Smooth muscle cell (in vitro differentiated cells): ENCODE data around the gene SPTSSA. TPM values are rescaled to one million over a fixed set of nuclear protein-coding genes. Genes with fewer than 3 reads are reported as not detected.
"Not testable (repeated sequence)": the region's sequence is repeated elsewhere in the genome, so short reads cannot be mapped to it uniquely, and the experiment has no call there.

Experiments used
- DNase-seq: peaks from one replicate; lab custom pipeline; 2025; ENCODE audit not compliant: unreplicated experiment; lab: John Stamatoyannopoulos, UW
- H2AFZ ChIP-seq: fragments of 200-600 bp; sonication (generic); 2 replicates; pipeline ENCODE4 v1.6.0; 2016; ENCODE audit warnings: antibody characterized with exemption, low read depth, mild to moderate bottlenecking
- H3F3A ChIP-seq: fragments of 200-600 bp; sonication (generic); 2 replicates; pipeline ENCODE4 v1.6.0; 2017; ENCODE audit warnings: antibody characterized with exemption, low read depth
- H3K27ac ChIP-seq: fragments of 200-600 bp; sonication (generic); 2 replicates; pipeline ENCODE4 v1.5.1; 2016; ENCODE audit warnings: low read depth, mild to moderate bottlenecking
- H3K27me3 ChIP-seq: fragments of 200-600 bp; sonication (generic); 2 replicates; pipeline ENCODE4 v1.6.1; 2016; ENCODE audit warnings: low read depth, mild to moderate bottlenecking
- H3K36me3 ChIP-seq: fragments of 200-600 bp; sonication (generic); 2 replicates; pipeline ENCODE4 v1.5.1; 2016; ENCODE audit warnings: low read depth
- H3K4me1 ChIP-seq: fragments of 200-600 bp; sonication (generic); 2 replicates; pipeline ENCODE4 v1.5.1; 2016; ENCODE audit warnings: low read depth
- H3K4me2 ChIP-seq: fragments of 200-600 bp; sonication (generic); 2 replicates; pipeline ENCODE4 v1.6.0; 2016; ENCODE audit warnings: mild to moderate bottlenecking
- H3K4me3 ChIP-seq: fragments of 200-600 bp; sonication (generic); 2 replicates; pipeline ENCODE4 v1.5.1; 2016; ENCODE audit warnings: mild to moderate bottlenecking
- H3K79me2 ChIP-seq: fragments of 200-600 bp; sonication (generic); 2 replicates; pipeline ENCODE4 v1.6.0; 2016; ENCODE audit warnings: low read depth, mild to moderate bottlenecking
- H3K9ac ChIP-seq: fragments of 200-600 bp; sonication (generic); 2 replicates; pipeline ENCODE4 v1.6.0; 2016; ENCODE audit warnings: low read depth
- H3K9me3 ChIP-seq: fragments of 200-600 bp; sonication (generic); replicated peaks from 2 replicates; pipeline ENCODE4 v1.5.1; 2016; ENCODE audit warnings: low read depth
- H4K20me1 ChIP-seq: fragments of 200-600 bp; sonication (generic); 2 replicates; pipeline ENCODE4 v1.6.0; 2016; ENCODE audit warnings: low read depth
- CTCF ChIP-seq: fragments of 200-600 bp; sonication (generic); IDR thresholded peaks from 2 replicates; pipeline ENCODE4 v1.5.1; 2017; ENCODE audit warnings: borderline replicate concordance, mild to moderate bottlenecking, antibody characterized with exemption; ENCODE audit not compliant: insufficient read depth, poor library complexity, severe bottlenecking
- WGBS: methylation state at CpG from one replicate; pipeline ENCODE4 v1.1.7; 2016; ENCODE audit warnings: low lambda C conversion rate; 5-methylcytosine and 5-hydroxymethylcytosine counted together
- polyA plus RNA-seq: library from polyadenylated mRNA; unstranded; fragments of >200 nt; fragmentation: Nextera tagmentation; extraction: Ambion mirVana; gene quantifications from 2 replicates; pipeline ENCODE4 v1.2.1, GENCODE V29; 2016
- total RNA-seq: library from RNA; depleted of rRNA; stranded (reverse); fragments of >200 nt; gene quantifications from 2 replicates; pipeline ENCODE4 v1.2.3, GENCODE V29; 2014

SPTSSA gene
- total and polyA plus RNA-seq, 2 experiments from 2014 or later: 22.8 to 23.7 TPM

DNA sequence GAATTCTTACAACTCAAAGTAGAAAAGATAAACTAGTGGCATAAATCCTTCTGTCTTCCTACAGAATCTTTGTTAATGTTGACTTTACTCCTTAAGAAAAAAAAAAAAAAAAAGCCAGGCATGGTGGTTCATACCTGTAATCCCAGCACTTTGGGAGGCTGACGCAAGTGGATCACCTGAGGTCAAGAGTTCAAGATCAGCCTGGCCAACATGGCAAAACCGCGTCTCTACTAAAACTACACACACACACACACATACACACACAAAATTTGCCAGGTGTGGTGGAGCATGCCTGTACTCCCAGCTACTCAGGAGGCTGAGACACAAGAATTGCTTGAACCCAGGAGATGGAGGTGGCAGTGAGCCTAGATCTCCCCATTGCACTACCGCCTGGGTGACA, 17.7 kb upstream of the SPTSSA start:
- WGBS: 92% methylated on average over 4 of the region's 4 CpGs
- Histone ChIP-seq H3K9ac (no peak overlapping the region), H3K79me2 (no peaks in the 10 kb centered on the region), H3K9me3 (no peaks in the 10 kb centered on the region), H4K20me1 (no peaks in the 10 kb centered on the region), H3K27me3 (no peaks in the 10 kb centered on the region), H3K4me1 (no peaks in the 10 kb centered on the region), H3K36me3 (no peaks in the 10 kb centered on the region), H2AFZ (no peak overlapping the region), H3K4me3 (no peak overlapping the region), H3K4me2 (no peak overlapping the region), H3F3A (no peaks in the 10 kb centered on the region), H3K27ac (no peak overlapping the region)
- no peak for TF ChIP-seq CTCF
- DNase-seq: no peak

DNA sequence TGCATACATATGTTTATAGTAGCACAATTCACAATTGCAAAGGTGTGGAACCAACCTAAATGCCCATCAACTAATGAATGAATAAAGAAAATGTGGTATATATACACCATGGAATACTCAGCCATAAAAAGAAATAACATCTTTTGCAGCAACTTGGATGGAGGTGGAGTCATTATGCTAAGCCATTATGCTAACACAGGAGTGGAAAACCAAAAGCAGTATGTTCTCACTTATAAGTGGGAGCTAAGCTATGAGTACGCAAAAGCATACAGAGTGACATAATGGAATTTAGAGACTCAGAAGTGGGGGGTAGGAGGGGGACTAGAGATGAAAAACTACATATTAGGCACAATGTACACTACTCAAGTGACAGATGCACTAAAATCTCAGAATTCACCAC, 16.2 kb upstream of the SPTSSA start:
- Histone ChIP-seq H3K27ac (no peak overlapping the region), H3K4me1 (no peaks in the 10 kb centered on the region), H3K27me3 (no peaks in the 10 kb centered on the region), H3K4me3 (no peak overlapping the region), H3K9me3 (no peaks in the 10 kb centered on the region), H3K79me2 (no peaks in the 10 kb centered on the region), H3K4me2 (no peak overlapping the region), H2AFZ (no peak overlapping the region), H3K9ac (no peak overlapping the region), H3K36me3 (no peaks in the 10 kb centered on the region), H3F3A (no peaks in the 10 kb centered on the region), H4K20me1 (no peaks in the 10 kb centered on the region)
- no peak for DNase-seq
- TF ChIP-seq CTCF: no peak
- WGBS: 86% methylated on average over 1 of the region's 1 CpG

- WGBS: 96% methylated on average over 15 of the region's 31 CpGs
- H3K9me3 ChIP-seq, H3K27ac ChIP-seq, H4K20me1 ChIP-seq, H3K4me1 ChIP-seq, H3K36me3 ChIP-seq, H3K27me3 ChIP-seq, H2AFZ ChIP-seq, H3K4me2 ChIP-seq, H3K4me3 ChIP-seq, DNase-seq, H3F3A ChIP-seq, H3K9ac ChIP-seq, H3K79me2 ChIP-seq: not testable (repeated sequence)
Observed at GRCh38 chr14:34476036-34476435, 14.0 kb upstream of the SPTSSA start.

DNA sequence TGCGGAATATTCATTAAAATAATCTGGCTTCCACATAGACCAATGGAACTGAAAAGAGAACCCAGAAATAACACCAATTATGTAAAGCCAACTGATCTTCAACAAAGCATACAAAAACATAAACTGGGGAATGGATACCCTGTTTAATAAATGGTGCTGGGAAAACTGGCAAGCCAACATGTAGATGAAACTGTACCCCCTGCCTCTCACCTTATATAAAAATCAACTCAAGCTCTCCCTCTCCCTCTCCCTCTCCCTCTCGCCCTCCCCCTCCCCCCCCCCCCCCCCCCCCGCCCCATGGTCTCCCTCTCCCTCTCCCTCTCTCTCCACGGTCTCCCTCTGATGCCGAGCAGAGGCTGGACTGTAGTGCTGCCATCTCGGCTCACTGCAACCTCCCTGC, 13.1 kb upstream of the SPTSSA start:
- H3K4me2 ChIP-seq: no peak overlapping the region
- H4K20me1 ChIP-seq: no peaks in the 10 kb centered on the region
- no peaks in the 10 kb centered on the region for H3K4me1 ChIP-seq
- no peaks in the 10 kb centered on the region for H3F3A ChIP-seq
- H3K27me3 ChIP-seq: no peaks in the 10 kb centered on the region
- DNase-seq: no peak
- H3K4me3 ChIP-seq: no peak overlapping the region
- no peak for TF ChIP-seq CTCF
- H3K9me3 ChIP-seq: no peaks in the 10 kb centered on the region
- WGBS: 96% methylated on average over 2 of the region's 6 CpGs
- H2AFZ ChIP-seq: no peak overlapping the region
- H3K36me3 ChIP-seq: no peaks in the 10 kb centered on the region
- no peak overlapping the region for H3K27ac ChIP-seq
- no peaks in the 10 kb centered on the region for H3K79me2 ChIP-seq
- H3K9ac ChIP-seq: no peak overlapping the region
